ENCODE data around the gene GOLM1.
A peak's percentile ranks its signal among the peaks of the same experiment; 100 is the strongest.

The GOLM1 gene

DNA sequence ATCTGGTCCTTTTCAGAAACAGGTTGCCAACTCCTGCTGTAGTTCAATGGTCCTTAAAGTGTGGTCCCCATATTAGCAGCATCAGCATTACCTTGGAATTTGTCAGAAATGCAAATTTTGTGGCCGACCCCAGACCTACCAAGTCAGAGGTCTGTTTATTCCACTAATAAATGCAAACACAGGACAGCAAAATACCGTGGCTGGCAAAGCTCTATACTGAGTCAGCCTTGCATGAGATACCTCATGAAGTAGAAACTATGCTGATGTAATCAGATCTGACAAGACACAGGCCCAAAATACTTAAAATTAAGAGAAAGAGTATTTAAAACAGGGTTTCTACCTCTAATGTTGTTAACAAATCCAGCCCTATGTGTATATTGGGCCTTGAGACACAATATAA is 3.0 kb downstream of the GOLM1 start:
- Mint-ChIP-seq H3K36me3 (ENCODE audit: low read depth) (peaks cover 19% of the 10 kb centered on the region), H3K9me3 (no peaks in the 10 kb centered on the region), H3K27me3 (ENCODE audit: low read depth) (no peaks in the 10 kb centered on the region), H3K27ac (peak overlapping the region; percentile 18 to 85 (median 51)), H3K4me3 (peak overlapping the region; percentile 67 to 77 (median 67)), H3K4me1 (peaks cover 36% of the 10 kb centered on the region)
- TF ChIP-seq, protein P1, sequence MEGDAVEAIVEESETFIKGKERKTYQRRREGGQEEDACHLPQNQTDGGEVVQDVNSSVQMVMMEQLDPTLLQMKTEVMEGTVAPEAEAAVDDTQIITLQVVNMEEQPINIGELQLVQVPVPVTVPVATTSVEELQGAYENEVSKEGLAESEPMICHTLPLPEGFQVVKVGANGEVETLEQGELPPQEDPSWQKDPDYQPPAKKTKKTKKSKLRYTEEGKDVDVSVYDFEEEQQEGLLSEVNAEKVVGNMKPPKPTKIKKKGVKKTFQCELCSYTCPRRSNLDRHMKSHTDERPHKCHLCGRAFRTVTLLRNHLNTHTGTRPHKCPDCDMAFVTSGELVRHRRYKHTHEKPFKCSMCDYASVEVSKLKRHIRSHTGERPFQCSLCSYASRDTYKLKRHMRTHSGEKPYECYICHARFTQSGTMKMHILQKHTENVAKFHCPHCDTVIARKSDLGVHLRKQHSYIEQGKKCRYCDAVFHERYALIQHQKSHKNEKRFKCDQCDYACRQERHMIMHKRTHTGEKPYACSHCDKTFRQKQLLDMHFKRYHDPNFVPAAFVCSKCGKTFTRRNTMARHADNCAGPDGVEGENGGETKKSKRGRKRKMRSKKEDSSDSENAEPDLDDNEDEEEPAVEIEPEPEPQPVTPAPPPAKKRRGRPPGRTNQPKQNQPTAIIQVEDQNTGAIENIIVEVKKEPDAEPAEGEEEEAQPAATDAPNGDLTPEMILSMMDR (IDR thresholded peaks at IDR 0.05; ENCODE audit: unreplicated experiment in 3 of 3) = no peak

GRCh38 chr9:86093788-86094555 is 5.4 kb downstream of the GOLM1 start:
- peaks cover 27% of the 10 kb centered on the region for H3K4me1 Mint-ChIP-seq
- H3K9me3 Mint-ChIP-seq = peaks cover 13% of the 10 kb centered on the region
- H3K36me3 Mint-ChIP-seq (ENCODE audit: low read depth) = peaks cover 37% of the 10 kb centered on the region
- peak overlapping the region in 2 of 3 experiments; percentile 73 for H3K27ac Mint-ChIP-seq
- H3K4me3 Mint-ChIP-seq = peak overlapping the region in 1 of 3 experiments; percentile 59
- TF ChIP-seq, protein P1 (IDR thresholded peaks at IDR 0.05; ENCODE audit: unreplicated experiment in 3 of 3) = no peak
- no peaks in the 10 kb centered on the region for H3K27me3 Mint-ChIP-seq (ENCODE audit: low read depth)

- Mint-ChIP-seq H3K36me3 (ENCODE audit: low read depth) (peaks cover 60% of the 10 kb centered on the region), H3K27ac (no peak overlapping the region), H3K9me3 (peaks cover 30% of the 10 kb centered on the region), H3K4me1 (peaks cover 11% of the 10 kb centered on the region), H3K27me3 (ENCODE audit: low read depth) (no peaks in the 10 kb centered on the region), H3K4me3 (no peak overlapping the region)
- TF ChIP-seq, protein P1 (IDR thresholded peaks at IDR 0.05; ENCODE audit: unreplicated experiment in 3 of 3) = no peak
These were observed 7.9 kb downstream of the GOLM1 start for GRCh38 chr9:86091477-86091876.

DNA sequence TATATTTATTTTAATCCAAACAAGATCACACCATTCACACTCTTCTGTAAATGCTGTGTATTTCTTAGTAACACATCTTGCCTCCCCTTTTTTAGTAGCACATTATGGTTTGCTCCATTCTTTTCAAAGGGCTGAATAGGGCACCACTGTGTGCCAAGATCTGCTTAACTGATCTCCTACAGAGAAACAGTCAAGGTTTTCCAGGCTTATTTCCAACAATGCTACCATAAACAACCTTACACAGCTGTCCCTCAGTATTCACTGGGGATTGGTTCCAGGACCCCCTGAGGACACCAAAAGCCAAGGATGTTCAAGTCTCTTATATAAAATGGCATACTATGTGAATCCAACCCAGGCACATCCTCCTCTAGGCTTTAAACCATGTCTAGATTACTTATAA is 16.5 kb downstream of the GOLM1 start:
- peaks cover 14% of the 10 kb centered on the region for H3K9me3 Mint-ChIP-seq
- H3K36me3 Mint-ChIP-seq (ENCODE audit: low read depth) = peaks cover 48% of the 10 kb centered on the region
- TF ChIP-seq, protein P1 (IDR thresholded peaks at IDR 0.05; ENCODE audit: unreplicated experiment in 3 of 3) = no peak
- H3K27ac Mint-ChIP-seq = peak overlapping the region in 2 of 3 experiments; percentile 17 to 45
- H3K27me3 Mint-ChIP-seq (ENCODE audit: low read depth) = no peaks in the 10 kb centered on the region
- no peak overlapping the region for H3K4me3 Mint-ChIP-seq
- peaks cover 33% of the 10 kb centered on the region for H3K4me1 Mint-ChIP-seq

DNA sequence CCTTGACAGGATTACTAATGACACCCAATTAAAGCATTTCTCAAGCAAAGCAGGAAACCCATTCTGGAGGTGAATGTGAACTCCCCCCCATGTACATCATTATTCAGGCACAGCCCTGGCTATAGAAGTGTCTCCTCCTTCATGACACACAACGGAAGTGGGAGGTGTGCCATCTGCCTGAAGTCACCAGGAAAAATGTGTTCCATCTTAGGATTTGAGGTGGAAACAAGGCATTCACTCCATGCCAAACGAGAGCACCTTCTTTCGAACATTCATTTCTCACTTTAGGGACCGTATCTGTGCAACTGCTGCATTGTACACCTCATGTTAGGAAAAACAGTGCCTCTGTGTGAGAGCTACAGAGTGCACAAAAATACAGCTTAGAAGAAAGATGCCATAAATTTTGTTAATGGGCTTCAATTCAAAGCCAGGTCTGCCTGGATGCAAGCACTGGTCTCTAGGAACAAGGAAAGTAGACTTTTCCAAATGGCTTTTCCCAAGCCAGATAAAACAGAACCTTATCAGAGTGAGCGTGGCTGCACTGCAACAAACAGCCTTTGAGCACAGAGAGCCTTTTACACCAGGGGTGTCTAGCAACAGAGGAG is 19.4 kb downstream of the GOLM1 start:
- Mint-ChIP-seq H3K4me1 (peaks cover 48% of the 10 kb centered on the region), H3K4me3 (peak overlapping the region in 2 of 3 experiments; percentile 16 to 57), H3K27me3 (ENCODE audit: low read depth) (no peaks in the 10 kb centered on the region), H3K9me3 (no peaks in the 10 kb centered on the region), H3K36me3 (ENCODE audit: low read depth) (peaks cover 48% of the 10 kb centered on the region), H3K27ac (peak overlapping the region; percentile 38 to 88 (median 79))
- TF ChIP-seq, protein P1 (IDR thresholded peaks at IDR 0.05; ENCODE audit: unreplicated experiment in 3 of 3) = no peak

Measured in nephron (organoid).